Coronary artery (tissue), 2 donors: ENCODE data around the gene NUAK1.
A peak's percentile ranks its signal among the peaks of the same experiment; 100 is the strongest.
"Not testable (repeated sequence)": the region's sequence is repeated elsewhere in the genome, so short reads cannot be mapped to it uniquely, and the experiment has no call there.

Source experiments
- DNase-seq: peaks from one replicate; pipeline ENCODE4 v3.0.0-alpha.2; 2017; ENCODE audit warnings: low spot score
- H3K27ac ChIP-seq, 2 donors: fragments of 200-600 bp; sonication (generic); one replicate each; pipeline ENCODE4 v1.5.1; 2016 to 2019
- H3K4me3 ChIP-seq: fragments of 200-600 bp; sonication (generic); 2 replicates; pipeline ENCODE4 v1.5.1; 2016; ENCODE audit warnings: mild to moderate bottlenecking, moderate library complexity
- CTCF ChIP-seq: fragments of 200-600 bp; sonication (generic); IDR thresholded peaks from one replicate; pipeline ENCODE4 v1.5.1; 2019; ENCODE audit warnings: antibody characterized with exemption

Gene NUAK1

GRCh38 chr12:106023039-106023438, 115.7 kb downstream of the NUAK1 start:
- no peak overlapping the region for H3K4me3 ChIP-seq
- DNase-seq, result no peak
- no peak for TF ChIP-seq CTCF
- H3K27ac ChIP-seq, result no peak overlapping the region

DNA sequence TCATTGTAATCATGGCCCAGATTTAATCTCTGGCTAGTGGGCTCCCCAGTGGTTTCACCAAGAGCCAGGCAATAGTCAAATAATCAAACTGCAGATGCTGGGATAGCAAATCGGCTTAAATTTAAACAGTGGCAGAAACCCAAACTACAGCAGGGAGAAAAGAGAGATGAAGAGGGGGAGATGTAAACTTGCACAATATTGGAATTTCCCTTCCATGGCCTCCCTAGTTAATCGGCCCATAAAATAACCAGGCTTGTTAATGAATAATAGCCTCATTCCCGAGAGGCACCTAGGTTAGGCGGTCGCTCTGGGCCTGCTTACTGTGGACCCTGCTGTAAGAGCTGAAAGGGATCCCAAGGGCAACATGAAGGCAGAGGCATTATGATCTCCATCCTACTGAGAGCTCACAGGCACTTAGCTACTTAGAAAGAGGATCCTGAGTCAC, 116.2 kb downstream of the NUAK1 start:
- no peak for TF ChIP-seq CTCF
- no peak overlapping the region for H3K4me3 ChIP-seq
- no peak for DNase-seq

GRCh38 chr12:106021516-106021915, 117.2 kb downstream of the NUAK1 start:
- Histone ChIP-seq H3K4me3 (no peak overlapping the region), H3K27ac (peak overlapping the region; percentile 73 to 84)
- no peak for DNase-seq
- TF ChIP-seq CTCF, result no peak

More for the DNA sequence above, 116.2 kb downstream of the NUAK1 start:
- H3K27ac ChIP-seq, result no peak overlapping the region

- TF ChIP-seq CTCF, result no peak
- no peak overlapping the region for H3K4me3 ChIP-seq
- no peak for DNase-seq
- peak overlapping the region; percentile 73 to 84 for H3K27ac ChIP-seq
Measured at GRCh38 chr12:106020736-106021135, 118.0 kb downstream of the NUAK1 start.

DNA sequence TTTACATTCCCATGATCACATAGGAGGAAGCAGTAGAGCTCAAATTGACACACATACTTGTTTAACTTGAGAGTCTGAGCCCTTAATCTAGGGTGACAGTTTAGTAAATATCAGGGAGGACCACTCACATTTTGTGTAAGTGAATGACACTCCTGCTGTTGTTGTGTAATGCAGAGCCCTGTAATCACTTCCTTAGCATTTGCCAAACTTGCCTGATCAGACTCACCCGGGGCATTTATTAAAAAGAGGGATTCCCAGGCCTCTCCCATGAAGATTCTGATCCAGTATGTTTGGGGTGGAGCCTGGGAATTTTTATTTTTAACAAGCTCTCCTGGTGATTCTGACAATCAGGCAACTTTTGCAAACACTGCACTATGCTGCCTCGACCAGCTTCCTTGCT, 119.6 kb downstream of the NUAK1 start:
- Histone ChIP-seq H3K27ac (no peak overlapping the region), H3K4me3 (no peak overlapping the region)
- TF ChIP-seq CTCF, result no peak
- DNase-seq, result no peak

DNA sequence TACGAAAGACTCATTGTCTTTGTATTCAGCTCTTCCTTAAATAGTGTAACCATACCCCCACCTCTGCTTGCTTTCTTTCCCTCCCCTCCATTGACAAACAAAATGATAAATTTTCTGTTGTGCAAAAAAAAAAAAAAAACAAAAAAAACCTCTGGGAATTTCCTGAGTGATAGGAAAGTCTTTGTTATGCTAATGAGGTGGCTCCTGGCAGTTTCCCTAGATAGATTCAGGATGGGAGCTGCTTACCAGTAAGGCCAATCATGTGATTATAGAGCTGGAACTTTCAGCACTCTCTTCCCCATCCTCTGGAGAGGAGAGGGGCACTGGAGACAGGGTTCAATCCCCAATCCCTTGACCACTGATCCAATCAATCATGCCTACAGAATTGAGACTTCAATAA, 120.5 kb downstream of the NUAK1 start:
- no peak for TF ChIP-seq CTCF
- no peak overlapping the region for H3K4me3 ChIP-seq
- no peak overlapping the region for H3K27ac ChIP-seq
- DNase-seq, result no peak

DNA sequence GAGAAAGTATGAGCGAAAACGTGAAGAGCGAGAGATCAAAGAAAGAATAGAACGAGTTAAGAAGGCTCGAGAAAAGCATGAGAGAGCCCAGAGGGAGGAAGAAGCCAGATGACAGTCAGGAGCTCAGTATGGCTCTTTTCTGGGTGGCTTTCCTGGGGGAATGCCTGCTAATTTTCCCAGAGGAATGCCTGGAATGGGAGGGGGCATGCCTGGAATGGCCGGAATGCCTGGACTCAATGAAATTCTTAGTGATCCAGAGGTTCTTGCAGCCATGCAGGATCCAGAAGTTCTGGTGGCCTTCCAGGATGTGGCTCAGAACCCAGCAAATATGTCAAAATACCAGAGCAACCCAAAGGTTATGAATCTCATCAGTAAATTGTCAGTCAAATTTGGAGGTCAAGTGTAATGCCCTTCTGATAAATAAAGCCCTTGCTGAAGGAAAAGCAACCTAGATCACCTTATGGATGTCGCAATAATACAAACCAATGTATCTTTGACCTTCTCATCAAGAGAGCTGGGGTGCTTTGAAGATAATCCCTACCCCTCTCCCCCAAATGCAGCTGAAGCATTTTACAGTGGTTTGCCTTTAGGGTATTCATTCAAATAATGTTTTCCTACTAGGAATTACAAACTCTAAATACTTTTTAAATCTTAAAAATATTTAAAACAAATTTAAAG, 122.0 kb downstream of the NUAK1 start:
- DNase-seq, H3K27ac ChIP-seq, H3K4me3 ChIP-seq: not testable (repeated sequence)
